Activated CD4-positive, alpha-beta T cell treated with anti-CD3 and anti-CD28 coated beads, Interleukin-2, amount 50 U/mL, for 48 hours (primary cell): ENCODE measurements around the gene TYROBP.
"Not testable (repeated sequence)": the region's sequence is repeated elsewhere in the genome, so short reads cannot be mapped to it uniquely, and the experiment has no call there.

Experiments used
- DNase-seq, 2 experiments: peaks; one replicate each; pipeline ENCODE4 v3.0.0-alpha.2; 2020

Gene TYROBP

DNA sequence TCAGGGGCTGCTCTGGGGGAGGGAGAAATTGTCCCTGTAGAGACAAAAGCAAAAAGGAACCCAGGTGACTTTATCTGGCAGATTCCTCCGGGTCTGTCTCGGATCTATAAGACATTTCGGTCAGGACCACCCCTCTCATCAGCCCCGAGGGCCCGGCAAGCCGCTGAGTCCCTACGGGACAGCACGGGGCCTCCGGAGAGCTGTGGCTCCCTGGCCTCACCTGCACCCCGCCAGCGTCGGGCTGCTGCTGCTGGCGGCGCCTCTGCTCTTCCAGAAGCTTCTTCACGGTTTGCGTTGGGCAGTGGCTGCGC is 9.6 kb downstream of the TYROBP start:
- no peak for DNase-seq

DNA sequence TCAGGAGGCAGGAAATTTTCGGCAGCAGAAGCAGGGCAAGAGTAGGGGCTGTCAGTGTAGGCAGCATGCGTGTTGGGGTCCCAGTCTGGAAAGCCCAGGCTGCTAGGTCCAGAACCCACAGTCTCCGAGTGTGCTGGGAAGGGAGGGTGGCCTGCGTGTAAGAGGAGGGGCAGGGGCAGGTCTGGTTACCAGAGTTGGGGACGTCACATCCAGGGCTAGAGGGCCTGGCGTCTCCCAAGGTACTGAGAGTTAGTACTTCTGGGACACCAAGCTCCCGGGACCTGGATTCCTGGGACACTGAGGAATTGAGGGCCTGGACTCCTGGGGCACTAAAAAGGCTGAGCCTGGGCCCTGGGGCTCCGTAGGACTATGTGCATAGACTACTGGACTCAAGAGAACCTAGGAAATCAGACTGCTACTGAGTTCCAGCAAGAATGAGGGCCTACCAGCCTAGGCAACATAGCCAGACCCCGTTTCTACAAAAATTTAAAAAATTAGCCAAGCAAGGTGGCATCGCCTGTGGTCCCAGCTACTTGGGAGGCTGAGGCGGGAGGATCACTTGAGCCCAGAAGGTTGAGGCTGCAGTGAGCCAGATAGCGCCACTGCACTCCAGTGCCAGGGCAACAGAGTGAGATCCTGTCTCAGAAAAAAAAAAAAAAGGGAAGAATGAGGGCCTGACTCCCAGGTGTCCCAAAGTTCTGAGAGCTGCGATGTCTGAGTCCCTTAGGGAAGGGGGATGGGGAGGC is 10.2 kb downstream of the TYROBP start:
- no peak for DNase-seq

DNA sequence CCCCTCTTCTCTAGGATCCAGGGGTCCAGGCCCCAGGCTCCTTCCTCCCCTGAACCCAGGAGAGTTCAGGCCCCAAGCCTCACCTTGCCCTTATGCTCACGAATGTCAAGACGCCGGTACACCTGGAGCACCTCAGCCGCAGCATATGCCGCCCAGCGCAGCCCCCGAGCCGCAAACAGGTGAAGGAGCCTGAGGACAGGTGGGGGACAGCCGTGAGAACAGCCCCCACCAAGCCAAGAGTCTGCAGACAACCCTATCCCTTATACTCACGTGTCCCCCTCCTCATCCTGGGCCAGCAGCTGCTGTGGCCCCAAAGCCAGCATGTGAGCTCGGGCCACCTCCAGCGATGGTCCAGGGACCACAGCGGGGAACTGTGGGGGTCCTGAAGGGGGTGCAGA is 11.5 kb downstream of the TYROBP start:
- no peak for DNase-seq

DNA sequence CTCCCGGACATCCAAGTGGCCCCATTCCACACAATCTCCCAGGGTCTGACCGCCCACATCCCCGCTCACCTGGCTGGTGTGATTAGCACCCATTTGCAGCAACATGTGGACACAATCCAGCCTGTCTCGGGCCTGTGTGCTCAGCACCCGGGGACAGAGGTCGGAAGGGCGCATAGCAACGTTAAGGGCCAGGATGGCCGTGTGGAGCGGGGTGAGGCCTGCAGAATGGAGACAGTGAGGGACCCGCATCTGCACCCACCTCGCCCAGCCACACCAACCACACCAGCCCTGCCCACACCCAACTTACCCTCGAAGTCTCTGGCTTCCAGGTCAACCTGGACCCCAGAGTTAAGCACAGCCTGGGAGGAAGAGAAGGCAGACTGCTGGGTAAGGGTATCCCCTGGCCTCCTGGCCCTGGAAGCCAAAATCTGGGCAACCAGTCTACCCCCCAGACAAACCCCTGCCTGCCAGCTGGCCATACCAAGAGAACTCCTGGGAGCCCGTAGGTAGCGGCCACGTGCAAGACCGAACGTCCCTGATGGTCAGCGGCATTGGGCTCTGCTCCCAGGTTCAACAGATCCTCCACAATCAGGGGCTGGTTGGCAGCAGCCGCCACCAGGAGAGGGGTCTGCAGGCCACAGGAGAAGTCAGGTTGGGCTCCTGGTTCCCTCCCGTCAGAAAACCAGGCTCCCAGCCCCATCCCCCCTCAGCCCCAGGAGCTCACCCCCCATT is 12.0 kb downstream of the TYROBP start:
- no peak for DNase-seq

DNA sequence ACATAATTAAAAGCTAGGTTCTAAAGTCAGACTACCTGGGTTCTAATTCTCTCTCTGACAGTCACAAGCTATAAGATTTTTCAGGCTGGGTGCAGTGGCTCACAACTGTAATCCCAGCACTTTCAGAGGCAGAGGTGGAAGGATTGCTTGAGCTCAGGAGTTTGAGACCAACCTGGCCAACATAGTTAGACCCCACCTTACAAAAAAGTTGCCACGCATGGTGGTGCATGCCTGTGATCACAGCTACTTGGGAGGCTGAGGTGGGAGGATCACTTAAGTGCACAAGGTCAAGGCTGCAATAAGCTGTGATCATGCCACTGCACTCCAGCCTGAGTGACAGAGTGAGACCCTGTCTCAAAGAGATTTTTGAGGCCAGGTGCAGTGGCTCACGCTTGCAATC is 13.8 kb downstream of the TYROBP start:
- no peak for DNase-seq

DNA sequence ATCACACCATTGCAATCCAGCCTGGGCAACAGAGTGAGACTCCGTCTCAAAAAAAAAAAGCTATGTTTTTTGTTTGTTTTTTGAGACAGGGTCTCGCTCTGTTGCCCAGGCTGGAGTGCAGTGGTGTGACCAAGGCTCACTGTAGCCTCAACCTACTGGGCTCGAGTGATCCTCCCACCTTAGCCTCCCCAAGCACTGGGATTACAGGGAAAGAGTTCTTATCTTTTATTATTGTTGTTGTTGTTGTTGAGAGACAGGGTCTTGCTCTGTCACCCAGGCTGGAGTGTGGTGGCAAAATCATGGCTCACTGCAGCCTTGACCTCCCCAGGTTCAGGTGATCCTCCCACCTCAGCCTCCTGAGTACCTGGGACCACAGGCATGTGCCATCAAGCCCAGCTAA is 16.3 kb downstream of the TYROBP start:
- not testable (repeated sequence) for DNase-seq

DNA sequence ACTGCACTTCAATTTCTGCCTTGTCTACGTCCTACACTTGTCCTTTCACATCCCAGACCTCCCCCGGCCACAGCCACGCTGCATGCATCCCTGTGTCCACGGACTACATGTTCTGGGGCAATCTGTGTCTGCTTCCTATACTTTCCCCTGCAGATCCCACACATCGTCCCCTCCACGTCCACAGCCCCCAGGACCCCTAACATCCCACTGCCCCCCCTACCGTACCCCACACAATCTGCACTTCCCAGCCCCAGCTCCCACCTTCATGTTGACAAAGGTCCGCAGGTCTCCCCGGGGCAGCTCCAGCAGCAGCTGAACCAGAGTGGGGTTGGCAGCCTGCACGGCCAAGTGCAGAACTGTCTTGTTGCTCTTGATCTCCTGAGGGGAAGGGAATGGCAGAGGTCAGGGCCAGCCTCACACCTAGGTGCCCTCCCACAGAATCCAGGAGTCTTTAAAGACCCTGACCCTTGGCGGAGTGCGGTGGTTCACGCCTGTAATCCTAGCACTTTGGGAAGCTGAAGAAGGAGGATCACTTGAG is 17.9 kb downstream of the TYROBP start:
- no peak for DNase-seq

DNA sequence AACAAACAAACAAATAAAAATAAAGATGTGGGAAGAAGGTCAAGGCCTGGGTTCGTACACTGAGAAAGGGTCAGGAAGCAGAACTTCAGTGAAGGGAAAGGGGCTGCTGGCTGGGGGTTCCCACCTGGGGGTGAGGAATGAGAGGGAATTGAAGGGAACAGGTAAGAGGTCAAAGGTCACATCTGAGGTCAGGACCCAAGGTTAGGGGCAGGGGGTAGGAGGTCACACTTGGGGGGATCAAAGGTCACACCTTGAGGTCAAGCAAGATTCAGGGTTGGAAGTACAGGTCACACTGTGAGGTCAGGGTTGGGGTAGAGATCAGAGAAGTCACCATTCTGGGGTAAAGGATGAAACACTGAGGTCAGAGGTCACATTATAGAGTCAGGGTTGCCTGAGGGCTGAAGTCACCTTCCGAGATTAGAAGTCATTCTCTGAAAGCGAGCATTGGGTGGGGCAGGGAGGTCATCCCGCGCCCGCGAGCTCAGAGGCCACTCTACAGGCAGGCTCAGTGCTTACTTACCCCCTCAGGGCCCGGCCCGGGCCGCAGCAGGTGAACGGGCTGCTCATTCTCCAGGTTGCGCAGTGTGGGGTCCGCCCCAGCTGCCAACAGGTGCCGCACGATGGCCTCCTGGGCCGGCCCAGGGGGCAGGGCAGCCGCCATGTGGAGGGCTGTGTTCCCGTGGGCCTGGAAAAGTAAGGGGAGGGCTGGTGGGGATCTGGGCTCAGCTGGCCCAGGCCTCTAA is 18.6 kb downstream of the TYROBP start:
- no peak for DNase-seq

DNA sequence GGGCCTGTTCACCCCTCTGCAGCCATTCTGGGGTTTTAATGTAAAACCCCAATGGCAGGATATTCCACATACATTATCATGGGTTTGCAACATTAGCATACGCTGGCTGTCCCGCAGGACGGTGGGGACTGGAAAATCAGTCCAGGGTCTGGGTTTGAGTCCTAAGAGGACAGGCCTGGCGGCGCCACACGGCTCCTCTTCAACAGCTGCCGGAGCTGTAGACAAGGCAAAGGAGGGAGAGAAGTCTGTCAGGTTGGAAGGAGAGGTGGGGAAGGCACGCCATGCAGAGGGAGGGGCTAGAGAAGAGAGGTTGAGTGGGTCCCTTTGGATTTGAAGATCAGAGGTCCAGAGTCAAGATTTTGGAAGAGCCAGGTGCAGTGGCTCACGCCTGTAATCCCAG is 19.7 kb downstream of the TYROBP start:
- no peak for DNase-seq

DNA sequence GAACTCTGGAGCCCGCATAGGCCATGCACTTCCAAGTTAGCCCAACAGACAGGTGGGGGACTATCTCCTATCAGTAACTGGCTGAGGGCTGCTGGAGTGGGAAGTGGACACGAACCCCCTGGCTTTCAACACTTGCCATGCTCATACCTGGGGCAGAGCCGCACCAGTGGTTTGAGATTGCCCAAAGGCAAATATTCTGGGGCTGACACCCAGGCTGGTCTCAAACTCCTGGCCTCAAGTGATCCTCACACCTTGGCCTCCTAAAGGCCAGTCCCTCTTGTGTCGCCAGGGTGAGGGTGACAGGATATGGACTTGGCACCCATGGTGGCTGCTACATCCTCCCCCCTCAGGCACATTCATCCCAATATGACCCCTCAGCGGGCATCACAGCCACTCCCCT is 20.9 kb downstream of the TYROBP start:
- no peak for DNase-seq

DNA sequence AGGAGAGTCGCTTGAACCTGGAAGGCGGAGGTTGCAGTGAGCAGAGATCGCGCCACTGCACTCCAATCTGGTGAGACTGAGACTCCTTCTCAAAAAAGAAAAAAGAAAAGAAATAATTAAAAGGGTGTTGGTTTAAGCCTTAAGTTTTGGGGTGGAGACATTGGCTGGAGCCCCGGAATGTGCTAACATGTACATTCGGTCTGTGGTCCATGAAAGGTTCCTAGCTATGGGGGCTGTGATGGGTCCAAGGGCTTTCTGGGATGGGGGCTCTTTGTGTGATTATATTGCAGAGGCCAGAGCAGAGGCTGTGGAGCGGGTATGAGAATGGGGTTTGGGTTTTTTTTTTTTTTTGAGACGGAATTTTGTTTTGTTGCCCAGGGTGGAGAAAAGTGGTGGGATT is 22.2 kb downstream of the TYROBP start:
- DNase-seq: no peak

DNA sequence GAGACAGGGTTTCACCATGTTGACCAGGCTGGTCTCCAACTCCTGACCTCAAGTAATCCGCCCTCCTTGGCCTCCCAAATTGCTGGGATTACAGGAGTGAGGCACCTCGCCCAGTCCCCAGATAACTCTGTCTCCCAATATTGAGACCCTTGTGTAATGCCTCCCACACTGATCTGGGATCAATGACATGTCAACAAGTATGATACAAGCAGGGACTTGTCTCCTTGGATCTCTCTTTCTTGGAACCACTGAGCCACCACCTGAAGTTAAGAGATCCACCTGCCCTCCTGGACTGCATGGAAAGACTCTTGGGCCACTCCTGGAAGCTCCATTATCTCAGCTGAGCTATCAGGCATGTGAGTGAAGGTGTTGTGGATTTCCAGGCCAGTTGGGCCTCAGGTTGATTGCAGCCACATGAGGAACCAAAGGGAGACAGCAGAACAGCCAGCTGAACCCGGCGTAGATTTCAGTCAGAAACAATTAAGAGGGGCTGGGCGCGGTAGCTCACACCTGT is 22.8 kb downstream of the TYROBP start:
- DNase-seq: no peak

DNA sequence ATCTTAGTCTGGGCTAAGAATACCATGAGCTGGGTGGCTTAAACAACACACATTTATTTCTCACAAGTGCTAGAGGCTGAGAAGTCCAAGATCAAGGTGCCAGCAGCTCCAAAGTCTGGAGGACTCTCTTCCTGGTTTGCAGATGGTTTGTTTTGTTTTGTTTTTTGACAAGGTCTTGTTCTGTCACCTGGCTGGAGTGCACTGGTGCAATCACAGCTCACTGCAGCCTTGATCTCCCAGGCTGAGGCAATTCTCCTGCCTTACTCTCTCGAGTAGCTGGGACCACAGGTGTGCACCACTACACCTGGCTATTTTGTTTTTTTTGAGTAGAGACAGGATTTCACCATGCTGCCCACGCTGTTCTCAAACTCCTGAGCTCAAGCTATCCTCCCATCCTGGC is 24.2 kb downstream of the TYROBP start:
- DNase-seq: no peak

DNA sequence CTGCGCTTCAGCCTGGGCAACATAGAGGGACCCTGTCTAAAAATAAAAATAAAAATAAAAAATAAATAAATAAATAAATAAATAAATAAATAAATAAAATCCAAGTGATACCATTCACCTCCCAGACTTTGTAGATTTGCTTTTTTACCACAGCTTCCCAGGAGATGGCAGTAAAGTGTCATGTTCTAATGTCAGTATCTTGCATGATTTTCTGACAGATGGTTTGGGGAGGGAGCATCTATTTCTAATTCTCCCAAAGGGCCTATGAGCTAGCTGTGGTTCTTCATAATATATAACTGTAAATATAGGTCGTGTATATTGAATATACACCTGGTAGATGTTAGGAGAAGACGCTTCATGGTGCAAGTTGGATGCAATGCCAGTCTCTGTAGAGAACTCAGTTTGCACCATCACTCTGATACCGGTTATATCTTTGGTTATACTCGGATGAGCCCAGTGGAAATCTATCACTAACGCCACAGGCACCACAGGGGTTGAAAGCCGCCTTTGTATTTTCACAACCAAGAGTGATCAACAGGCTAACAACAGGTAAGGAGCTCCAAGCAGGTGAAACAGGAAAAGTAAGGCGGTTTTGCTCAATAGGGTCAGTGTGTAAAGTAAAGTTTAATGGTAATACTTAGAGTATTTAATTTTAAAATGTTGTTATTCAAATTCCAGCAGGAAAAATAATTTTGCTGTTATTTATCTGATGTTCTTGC is 25.8 kb downstream of the TYROBP start:
- no peak for DNase-seq

DNA sequence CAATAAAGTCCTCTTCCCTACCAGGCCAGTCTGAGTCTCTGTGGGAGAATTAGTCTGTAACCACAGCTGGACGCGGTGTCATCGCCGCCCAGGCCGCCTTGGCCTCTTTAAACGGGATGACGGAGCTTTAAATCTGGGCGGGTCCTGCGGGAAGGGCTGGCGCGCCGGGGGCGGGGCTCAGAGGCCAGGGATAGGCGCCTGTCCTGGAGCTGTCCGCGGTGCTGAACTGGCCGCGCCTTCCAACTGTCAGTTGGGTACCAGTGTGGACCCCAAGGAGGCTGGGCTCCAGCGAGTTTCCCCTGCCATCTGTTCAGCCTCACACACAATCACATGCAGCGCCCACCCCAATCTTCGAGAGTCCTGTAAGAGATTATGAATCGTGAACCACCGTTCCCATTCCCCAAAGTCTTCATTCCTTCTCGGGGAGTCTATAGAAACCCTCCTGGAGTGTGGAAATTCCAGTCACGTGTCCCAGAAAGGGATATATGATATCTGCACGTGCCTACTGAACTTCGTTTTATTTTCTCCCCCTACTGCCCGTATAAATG is 28.3 kb downstream of the TYROBP start:
- peak; percentile 90 to 92 for DNase-seq

DNA sequence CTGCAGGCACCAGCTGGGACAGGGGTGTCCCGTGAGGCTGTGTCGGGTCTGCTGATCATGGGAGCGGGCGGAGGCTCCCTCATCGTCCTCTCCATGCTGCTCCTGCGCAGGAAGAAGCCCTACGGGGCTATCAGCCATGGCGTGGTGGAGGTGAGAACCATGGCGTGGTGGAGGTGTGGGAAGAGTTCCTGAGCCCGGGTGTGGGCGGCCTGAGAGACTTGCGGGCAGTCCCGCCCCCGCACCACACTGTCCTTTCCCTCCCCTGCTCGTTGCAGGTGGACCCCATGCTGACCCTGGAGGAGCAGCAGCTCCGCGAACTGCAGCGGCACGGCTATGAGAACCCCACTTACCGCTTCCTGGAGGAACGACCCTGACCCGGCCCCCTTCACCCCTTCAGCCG is 29.0 kb downstream of the TYROBP start:
- no peak for DNase-seq

DNA sequence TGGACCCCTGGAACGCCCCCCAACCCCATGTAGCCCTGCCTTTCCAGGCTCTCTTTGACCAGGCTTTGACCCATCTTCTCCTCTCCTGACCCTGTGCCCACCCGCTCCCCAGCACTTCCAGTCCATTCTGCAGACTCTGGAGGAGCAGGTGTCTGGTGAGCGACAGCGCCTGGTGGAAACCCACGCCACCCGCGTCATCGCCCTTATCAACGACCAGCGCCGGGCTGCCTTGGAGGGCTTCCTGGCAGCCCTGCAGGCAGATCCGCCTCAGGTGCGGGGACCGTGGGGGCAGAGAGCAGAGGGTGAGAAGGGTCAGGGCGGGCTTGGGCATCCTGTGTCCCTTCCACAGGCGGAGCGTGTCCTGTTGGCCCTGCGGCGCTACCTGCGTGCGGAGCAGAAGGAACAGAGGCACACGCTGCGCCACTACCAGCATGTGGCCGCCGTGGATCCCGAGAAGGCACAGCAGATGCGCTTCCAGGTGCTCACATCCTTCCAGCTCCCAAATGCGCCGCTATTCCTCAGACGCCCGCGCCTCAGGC is 33.6 kb downstream of the TYROBP start:
- DNase-seq: no peak

DNA sequence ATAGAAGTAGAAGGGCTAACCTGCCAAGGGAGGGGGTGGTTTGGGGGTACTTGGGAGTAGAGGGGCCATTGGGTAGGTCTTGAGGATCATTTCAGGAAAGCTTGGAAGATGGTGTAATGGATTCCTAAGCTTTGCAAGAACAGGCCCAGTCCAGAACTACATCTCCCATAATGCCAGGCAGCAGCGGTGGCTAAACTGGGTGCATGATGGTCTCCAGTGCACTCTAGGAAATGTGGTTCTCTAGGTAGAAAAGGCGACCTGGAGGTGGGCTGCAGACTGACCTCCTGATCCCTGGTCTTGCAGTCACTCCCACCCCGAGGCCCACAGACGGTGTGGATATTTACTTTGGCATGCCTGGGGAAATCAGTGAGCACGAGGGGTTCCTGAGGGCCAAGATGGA is 35.9 kb downstream of the TYROBP start:
- DNase-seq: no peak

DNA sequence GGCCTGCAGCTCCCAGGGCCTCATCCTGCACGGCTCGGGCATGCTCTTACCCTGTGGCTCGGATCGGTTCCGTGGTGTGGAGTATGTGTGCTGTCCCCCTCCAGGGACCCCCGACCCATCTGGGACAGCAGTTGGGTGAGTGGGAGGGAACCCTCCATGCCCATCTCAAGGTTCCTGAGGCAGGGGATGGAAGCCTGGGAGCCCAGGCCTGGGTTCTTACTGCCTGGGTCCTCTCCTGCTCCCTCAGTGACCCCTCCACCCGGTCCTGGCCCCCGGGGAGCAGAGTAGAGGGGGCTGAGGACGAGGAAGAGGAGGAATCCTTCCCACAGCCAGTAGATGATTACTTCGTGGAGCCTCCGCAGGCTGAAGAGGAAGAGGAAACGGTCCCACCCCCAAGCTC is 36.5 kb downstream of the TYROBP start:
- no peak for DNase-seq

DNA sequence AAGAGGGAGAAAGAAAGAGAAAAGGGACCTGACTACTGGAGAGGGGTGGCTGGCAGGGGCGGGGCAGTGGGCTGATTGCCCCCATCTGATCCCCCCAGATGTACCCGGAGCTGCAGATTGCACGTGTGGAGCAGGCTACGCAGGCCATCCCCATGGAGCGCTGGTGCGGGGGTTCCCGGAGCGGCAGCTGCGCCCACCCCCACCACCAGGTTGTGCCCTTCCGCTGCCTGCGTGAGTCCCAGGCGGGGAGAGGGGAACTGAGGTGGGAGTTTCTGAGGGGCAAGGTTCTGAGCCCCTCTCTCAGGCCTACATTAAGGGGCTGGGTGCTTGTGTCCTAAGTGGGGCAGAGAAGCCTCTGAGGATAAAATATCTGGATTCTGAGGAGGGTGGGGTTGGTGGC is 37.3 kb downstream of the TYROBP start:
- no peak for DNase-seq

DNA sequence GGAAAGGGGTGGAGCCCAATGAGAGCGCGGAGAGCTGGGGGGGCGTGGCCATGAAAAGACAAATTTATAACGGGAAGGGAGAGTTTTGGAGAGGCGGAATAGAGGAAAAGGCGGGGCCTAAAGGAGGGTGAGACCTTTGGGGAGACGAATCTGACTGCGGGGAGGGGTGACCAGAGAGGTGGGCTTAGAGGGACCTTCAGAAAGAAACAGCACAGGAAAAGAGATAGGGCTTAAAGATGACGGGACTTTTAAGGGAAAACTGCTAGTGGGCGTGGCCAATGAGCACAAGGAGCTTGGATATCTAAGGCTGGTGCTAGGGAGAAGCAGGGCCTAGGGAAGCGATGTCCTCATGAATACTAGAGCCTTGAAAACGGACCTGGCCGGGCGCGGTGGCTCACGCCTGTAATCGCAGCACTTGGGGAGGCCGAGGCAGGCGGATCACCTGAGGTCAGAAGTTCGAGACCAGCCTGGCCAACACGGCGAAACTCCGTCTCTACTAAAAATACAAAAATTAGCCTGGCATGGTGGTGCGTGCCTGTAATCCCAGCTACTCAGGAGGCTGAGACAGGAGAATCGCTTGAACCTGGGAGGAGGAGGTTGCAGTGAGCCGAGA is 37.9 kb downstream of the TYROBP start:
- DNase-seq: not testable (repeated sequence)
